ENCODE results near the gene TMEM143.

Gene TMEM143

DNA sequence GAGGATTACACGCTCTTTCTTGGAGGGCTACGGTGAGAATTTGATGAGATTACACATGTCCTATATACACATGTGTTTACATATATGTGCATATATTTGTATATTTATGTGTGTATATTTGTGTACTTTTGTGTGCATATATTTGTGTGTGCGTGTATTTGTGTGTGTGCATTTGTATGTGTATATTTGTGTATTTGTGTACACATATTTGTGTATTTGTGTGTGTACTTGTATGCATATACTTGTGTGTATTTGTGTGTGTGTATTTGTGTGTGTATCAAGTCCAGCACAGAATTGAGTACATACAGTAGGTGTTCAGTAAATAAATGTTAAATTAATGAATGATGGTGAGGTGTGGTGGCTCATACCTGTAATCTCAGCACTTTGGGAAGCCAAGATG, 1.8 kb downstream of the TMEM143 start:
- in situ Hi-C loops (cut with HindIII; ENCODE audit: low sequenced_read_pairs): no loop called here

- in situ Hi-C loops (cut with HindIII; ENCODE audit: low sequenced_read_pairs): no loop called here
Observed at GRCh38 chr19:48359123-48359522, 4.6 kb downstream of the TMEM143 start.

DNA sequence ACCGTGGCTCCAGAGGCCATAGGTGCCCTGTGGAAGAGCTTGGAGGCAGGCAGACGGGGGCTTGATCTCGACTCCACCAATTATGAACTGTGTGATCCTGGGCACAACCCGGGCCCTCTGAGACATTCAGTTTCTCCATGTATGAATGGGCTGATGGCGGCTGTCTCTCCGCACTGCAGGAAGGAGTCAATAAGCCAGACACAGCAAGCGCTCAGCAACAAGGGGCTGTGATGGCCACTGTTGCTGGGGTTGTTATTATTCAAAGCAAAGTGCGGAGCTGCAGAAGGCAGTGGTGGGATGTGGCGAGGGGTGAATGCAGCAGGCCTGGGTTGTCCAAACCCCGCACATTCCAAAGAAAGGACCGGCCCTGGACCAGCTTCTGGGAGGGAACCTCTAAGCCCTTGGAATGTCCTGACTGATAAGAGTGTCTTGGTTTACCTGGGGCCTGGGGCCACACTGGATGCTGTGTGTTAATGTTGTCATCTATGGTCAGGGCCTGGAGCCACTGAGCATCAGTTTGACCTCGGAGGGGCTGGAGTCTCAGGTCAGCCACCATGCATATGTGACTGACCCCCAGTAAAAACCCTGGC, 8.3 kb downstream of the TMEM143 start:
- in situ Hi-C loops (cut with HindIII; ENCODE audit: low sequenced_read_pairs): no loop called here

GRCh38 chr19:48354332-48354992, 9.3 kb downstream of the TMEM143 start:
- in situ Hi-C loops (cut with HindIII; ENCODE audit: low sequenced_read_pairs): no loop called here

DNA sequence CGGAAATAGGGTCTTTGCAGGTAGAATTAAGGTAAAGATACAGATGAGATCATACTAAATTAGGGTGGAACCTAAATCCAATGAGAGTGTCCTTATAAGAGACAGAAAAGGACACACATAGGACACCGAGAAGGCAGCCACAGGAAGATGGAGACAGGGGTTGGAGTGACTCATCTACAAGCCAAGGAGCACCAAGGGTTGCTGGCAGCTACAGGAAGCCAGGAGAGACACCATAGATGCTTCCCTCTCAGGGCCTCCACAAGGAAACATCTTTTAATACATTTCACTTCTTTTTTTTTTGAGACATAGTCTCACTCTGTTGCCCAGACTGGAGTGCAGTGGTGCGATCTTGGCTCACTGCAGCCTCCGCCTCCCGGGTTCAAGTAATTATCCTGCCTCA, 10.1 kb downstream of the TMEM143 start:
- in situ Hi-C loops (cut with HindIII; ENCODE audit: low sequenced_read_pairs): no loop called here

GRCh38 chr19:48351341-48351752, 12.4 kb downstream of the TMEM143 start:
- in situ Hi-C loops (cut with HindIII; ENCODE audit: low sequenced_read_pairs): no loop called here

DNA sequence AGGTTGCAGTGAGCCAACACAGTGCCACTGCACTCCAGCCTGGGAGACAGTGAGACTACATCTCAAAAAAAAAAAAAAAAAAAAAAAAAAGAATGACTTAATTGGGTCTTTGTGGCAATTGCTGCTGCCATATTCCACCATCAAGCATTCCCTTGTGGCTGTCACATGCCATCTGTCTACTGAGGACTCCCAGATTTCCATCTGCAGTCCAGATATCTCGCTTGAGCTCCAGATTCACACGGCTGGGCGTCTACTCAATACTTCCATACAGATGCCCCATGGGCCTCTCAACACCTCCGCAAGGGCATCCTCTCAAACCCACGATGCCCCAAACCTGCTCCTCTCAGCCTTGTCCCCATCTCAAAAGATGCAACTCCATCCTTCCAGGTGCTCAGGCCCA, 12.9 kb downstream of the TMEM143 start:
- in situ Hi-C loops (cut with HindIII; ENCODE audit: low sequenced_read_pairs): no loop called here

GRCh38 chr19:48348737-48349136, 15.0 kb downstream of the TMEM143 start:
- in situ Hi-C loops (cut with HindIII; ENCODE audit: low sequenced_read_pairs): loop anchor here (25.0 kb wide), 1 partner anchor 89 kb away; the partner anchor contains the start of gene GRWD1

GRCh38 chr19:48348045-48348444, 15.7 kb downstream of the TMEM143 start:
- in situ Hi-C loops (cut with HindIII; ENCODE audit: low sequenced_read_pairs): loop anchor here (25.0 kb wide), 1 partner anchor 89 kb away; the partner anchor contains the start of gene GRWD1

DNA sequence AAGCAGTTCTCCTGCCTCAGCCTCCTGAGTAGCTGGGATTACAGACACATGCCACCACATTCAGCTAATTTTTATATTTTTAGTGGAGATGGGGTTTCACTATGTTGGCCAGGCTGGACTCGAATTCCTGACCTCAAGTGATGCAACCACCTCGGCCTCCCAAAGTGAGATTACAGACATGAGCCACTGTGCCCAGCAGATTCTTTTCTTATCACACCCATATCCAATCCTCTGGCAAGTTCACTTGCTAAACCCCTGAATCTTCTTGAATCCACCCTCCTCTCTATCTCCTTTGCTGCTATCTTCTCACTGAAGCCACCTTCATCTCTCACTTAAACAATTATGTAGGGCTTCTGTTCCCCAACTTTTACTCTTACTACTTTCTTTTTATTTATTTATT, 17.5 kb downstream of the TMEM143 start:
- in situ Hi-C loops (cut with HindIII; ENCODE audit: low sequenced_read_pairs): loop anchor here (25.0 kb wide), 1 partner anchor 91 kb away; the partner anchor contains the start of gene GRWD1

- in situ Hi-C loops (cut with HindIII; ENCODE audit: low sequenced_read_pairs): loop anchor here (25.0 kb wide), 1 partner anchor 92 kb away; the partner anchor contains the start of gene GRWD1
Observed at GRCh38 chr19:48344892-48345291, 18.8 kb downstream of the TMEM143 start.

- in situ Hi-C loops (cut with HindIII; ENCODE audit: low sequenced_read_pairs): loop anchor here (25.0 kb wide), 1 partner anchor 94 kb away; the partner anchor contains the start of gene GRWD1
Observed at GRCh38 chr19:48342841-48343540, 20.7 kb downstream of the TMEM143 start.

GRCh38 chr19:48342414-48342738, 21.4 kb downstream of the TMEM143 start:
- in situ Hi-C loops (cut with HindIII; ENCODE audit: low sequenced_read_pairs): loop anchor here (25.0 kb wide), 1 partner anchor 95 kb away; the partner anchor contains the start of gene GRWD1

DNA sequence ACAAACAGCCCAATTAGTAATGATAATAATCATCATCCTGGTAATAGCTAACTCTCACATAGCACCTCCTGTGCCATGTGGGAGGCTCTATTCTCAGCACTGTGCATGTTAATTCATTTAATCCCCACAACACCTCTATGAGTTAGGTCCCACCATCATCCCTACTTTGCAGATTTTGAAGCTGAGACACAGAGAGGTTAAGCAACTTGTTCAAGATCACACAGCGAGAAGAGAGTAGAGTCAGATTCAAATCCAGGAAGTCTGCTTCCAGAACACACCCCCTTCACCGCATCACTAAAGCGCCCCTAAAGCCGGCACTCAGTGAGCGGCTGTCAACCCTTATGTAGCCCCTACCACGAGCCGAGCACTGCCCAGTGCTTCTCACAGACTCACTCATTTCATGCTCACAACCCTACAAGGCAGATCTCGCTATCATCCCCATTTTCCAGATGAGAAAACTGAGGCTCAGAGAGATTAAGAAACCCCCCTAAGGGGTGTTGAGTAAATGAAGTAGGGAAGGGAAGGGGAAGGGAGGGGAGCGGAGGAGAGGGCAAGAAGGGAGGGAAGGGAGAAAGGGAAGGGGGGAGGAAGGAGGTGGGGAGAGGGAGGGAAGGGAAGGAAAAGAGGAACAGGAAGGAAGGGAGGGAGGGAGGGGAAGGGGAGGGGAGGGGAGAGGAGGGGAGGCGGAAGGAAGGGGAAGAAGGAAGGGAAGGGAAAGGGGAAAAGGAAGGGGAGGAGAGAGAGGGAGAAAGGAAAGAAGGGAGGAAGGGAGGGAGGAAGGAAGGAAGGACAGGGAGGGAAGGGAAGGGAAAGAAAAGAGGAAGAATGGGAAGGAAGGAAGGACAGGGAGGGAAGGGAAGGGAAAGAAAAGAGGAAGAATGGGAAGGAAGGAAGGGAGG, 22.0 kb downstream of the TMEM143 start:
- in situ Hi-C loops (cut with HindIII; ENCODE audit: low sequenced_read_pairs): loop anchor here (25.0 kb wide), 1 partner anchor 96 kb away; the partner anchor contains the start of gene GRWD1

- in situ Hi-C loops (cut with HindIII; ENCODE audit: low sequenced_read_pairs): loop anchor here (25.0 kb wide), 1 partner anchor 96 kb away; the partner anchor contains the start of gene GRWD1
Observed at GRCh38 chr19:48340995-48341394, 22.7 kb downstream of the TMEM143 start.

- in situ Hi-C loops (cut with HindIII; ENCODE audit: low sequenced_read_pairs): loop anchor here (25.0 kb wide), 1 partner anchor 98 kb away; the partner anchor contains the start of gene GRWD1
Observed at GRCh38 chr19:48338802-48339503, 24.8 kb downstream of the TMEM143 start.

GRCh38 chr19:48338253-48338755, 25.4 kb downstream of the TMEM143 start:
- in situ Hi-C loops (cut with HindIII; ENCODE audit: low sequenced_read_pairs): loop anchor here (25.0 kb wide), 1 partner anchor 99 kb away; the partner anchor contains the start of gene GRWD1

DNA sequence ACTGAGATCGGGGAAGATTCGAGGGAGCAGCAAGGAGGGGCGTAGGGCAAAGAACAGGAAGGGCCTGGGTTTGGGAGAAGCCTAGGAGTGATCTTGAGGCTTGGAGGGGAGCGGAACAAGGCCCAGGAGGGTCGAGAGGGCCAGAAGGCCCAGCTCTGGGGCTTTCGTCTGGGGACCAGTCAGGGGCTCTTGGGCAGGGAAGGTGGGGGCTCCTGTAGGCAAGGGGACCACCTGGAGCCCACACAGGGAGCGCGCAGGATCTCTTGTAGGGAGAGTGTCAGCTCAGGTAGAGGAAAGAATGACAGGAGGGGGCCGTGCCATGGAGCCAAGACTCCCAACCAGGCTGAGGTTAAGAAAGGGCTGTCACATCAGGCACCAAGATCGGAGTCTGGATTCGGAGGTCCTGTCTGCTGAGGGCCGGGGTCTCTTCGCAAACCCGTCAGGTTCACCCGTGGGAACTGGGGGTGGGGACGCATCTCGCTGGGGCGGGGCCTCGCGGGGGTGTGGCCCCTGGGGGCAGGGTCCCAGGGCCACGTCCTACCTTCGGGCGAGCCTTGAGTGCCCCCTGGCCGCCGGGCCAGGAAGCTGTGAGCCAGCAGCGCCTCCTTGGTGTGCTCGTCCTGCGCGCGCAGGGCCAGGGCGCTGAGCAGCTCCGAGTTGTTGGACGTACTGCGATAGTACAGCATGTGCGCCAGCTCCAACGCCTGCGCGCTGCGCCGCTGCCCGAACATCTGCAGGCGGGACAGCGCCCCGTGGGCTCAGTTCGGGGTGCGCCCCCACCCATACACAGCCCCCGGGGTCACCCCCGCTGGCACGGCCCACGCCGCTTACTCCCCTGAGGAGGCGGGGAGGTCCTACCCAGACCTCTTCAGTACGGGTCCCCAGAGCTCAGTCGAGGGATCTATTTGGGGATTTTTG, 30.0 kb downstream of the TMEM143 start:
- in situ Hi-C loops (cut with HindIII; ENCODE audit: low sequenced_read_pairs): loop anchor here (25.0 kb wide), 1 partner anchor 104 kb away; the partner anchor contains the start of gene GRWD1

All from DLD1 (cell line).